HG02870 (cell line): Measurements from ENCODE around the gene VGF.
"Not testable (repeated sequence)": the region's sequence is repeated elsewhere in the genome, so short reads cannot be mapped to it uniquely, and the experiment has no call there.

Experiments
- ATAC-seq: cut with Tn5 transposase; IDR thresholded peaks from one replicate; pipeline ENCODE4 v1.9.1; 2021; ENCODE audit warnings: mild to moderate bottlenecking, moderate library complexity; ENCODE audit not compliant: unreplicated experiment

Gene VGF

GRCh38 chr7:101120315-101120714, 45.1 kb downstream of the VGF start:
- ATAC-seq = no peak

DNA sequence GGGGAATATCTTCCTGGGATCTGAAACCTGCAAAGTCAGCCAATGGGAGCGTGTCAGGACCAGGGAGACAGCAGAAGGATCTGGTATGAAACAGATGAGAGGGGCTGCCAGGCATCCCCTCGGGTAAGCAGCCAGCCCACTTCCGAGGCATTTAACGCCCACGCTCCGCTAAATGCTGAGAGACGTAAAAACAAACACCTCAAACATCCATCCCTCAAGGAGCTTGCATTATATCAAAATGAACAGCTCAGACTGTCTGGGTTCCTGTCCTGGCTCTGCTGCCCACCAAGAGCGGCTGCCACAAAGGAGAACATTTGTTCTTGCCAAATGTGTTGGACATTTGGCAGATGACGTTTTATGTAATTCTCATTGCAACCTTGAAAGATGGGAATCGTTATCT, 45.5 kb downstream of the VGF start:
- ATAC-seq = no peak

DNA sequence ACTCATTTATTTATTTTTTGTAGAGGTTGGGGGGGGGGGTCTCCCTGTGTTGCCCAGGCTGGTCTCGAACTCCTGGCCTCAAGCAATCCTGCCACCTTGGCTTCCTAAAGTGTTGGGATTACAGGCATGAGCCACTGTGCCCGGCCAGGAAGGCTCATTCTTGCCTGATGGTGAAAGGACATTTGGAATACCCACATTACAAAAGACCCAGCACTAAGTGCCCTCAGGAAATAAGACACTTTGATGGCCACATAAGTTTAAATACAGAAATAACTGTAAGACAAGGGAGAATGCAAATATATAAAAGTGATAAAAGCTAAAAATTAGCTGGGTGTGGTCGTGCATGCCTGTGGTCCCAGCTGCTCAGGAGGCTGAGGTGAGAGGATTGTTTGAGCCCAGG, 46.5 kb downstream of the VGF start:
- no peak for ATAC-seq

GRCh38 chr7:101116898-101117297, 48.5 kb downstream of the VGF start:
- ATAC-seq = no peak

GRCh38 chr7:101115215-101115614, 50.2 kb downstream of the VGF start:
- ATAC-seq = no peak

DNA sequence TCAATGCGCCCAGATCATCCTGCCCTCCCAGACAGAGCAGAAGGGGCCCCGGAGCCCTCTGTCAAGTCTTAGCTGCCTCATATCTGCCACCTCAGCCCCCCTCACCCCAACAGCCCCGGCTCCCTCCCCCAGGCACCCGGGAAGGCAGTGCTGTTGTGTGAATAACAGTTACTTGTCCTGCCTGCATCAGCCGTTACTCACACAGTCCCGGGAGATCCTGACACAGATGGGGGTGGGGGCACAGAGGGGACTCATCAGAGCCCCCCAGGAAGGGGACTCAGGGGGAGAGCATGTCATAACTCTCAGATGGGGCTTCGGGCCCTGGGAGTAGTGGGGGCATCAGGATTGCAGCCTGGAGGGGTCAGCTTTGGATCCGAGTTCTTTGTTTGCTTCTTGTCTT, 50.9 kb downstream of the VGF start:
- ATAC-seq = no peak

DNA sequence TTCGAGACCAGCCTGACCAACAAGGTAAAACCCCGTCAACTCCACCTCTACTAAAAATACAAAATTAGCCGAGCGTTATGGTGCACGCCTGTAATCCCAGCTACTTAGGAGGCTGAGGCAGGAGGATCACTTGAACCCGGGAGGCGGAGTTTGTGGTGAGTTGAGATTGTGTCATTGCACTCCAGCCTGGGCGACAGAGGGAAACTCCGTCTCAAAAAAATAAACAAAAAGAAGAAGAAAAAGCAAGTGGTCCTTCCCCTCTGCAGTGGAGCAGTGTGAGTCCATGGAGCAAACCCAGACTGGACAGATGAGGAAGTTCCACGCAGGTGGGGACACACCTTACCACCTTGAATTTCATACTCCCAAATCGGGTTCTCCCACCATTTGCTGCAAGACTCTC, 51.5 kb downstream of the VGF start:
- no peak for ATAC-seq

DNA sequence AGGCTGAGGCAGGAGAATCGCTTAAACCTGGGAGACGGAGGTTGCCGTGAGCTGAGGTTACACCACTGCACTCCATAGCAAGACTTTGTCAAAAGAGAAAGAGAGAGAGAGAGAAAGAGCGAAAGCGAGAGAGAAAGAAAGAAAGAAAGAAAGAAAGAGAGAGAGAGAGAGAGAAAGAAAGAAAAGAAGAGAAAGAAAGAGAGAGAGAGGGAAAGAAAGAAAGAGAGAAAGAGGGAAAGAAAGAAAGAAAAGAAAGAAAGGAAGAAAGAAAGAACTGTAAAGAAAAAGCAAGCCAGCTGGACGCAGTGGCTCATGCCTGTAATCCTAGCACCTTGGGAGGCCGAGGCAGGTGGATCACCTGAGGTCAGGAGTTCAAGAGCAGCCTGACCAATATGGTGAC, 52.2 kb downstream of the VGF start:
- not testable (repeated sequence) for ATAC-seq
